NB4 (cell line): ENCODE results near the gene PRDM1.

Source experiments
- CTCF ChIP-seq: IDR thresholded peaks from one replicate; pipeline ENCODE4 v1.5.1; 2012; ENCODE audit warnings: low read depth, low read length
- MAX ChIP-seq: IDR thresholded peaks from 2 replicates; pipeline ENCODE4 v1.6.1; 2011; ENCODE audit warnings: low read depth, low read length
- POLR2A ChIP-seq: IDR thresholded peaks from 2 replicates; pipeline ENCODE4 v1.6.1; 2011; ENCODE audit warnings: mild to moderate bottlenecking; ENCODE audit not compliant: insufficient read length; ENCODE audit errors: extremely low read depth

- no peak for TF ChIP-seq CTCF
- no peak for TF ChIP-seq POLR2A
- TF ChIP-seq MAX: no peak
These were observed 33.9 kb downstream of the PRDM1 start for GRCh38 chr6:106120006-106120405.
